ENCODE data around the gene CAPSL. TPM values are rescaled to one million over a fixed set of nuclear protein-coding genes. Genes with fewer than 3 reads are reported as not detected.

The CAPSL gene
- total and polyA plus RNA-seq, 2 of the 8 experiments (the other 6 are each of a cell fraction or from before 2014, with no cell fraction given) = not detected

DNA sequence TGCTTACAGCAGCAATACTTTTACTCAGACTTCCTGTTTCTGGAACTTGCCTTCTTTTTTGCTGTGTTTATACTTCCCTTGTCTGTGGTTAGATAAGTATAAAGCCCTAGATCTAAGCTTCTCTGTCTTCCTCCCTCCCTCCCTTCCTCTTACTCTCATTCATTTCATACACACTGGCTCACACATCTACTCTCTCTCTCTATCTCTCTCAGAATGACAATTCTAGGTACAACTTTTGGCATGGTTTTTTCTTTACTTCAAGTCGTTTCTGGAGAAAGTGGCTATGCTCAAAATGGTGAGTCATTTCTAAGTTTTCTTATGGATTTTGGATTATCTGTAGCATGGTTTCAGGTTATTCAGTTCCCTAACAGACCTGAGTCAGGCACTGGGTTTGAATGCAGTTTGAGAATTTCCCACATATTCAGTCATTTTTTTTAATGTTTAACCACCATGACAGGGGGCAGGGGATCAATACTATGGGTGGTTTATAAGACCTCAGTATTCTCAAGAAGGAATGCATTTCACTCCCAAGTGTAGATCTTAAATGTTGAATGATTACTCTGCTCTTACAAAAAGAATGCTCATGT is 81.6 kb downstream of the CAPSL start, which contains the start of gene IL7R:
Gene IL7R, plus strand, starts transcription at position 127 of the 587 bp plus-strand sequence. Its CDS starts 87 bp downstream, at position 214.
- Histone ChIP-seq H3K9ac (replicated peaks in 1 of 4; ENCODE audit: extremely low read depth in 1 of 4, low read depth in 3 of 4, low read length in 3 of 4) (no peak within 1 kb of the TSS), H3K9me3 (ENCODE audit: insufficient read depth in 2 of 2, low read depth in 1 of 2, low read length in 1 of 2) (no peaks in the 10 kb centered on the region), H2BK20ac (ENCODE audit: low read length) (no peak within 1 kb of the TSS), H3K4me2 (ENCODE audit: insufficient read depth in 1 of 2, low read depth in 2 of 2, low read length in 2 of 2) (no peak within 1 kb of the TSS), H4K91ac (replicated peaks; ENCODE audit: insufficient read length, low read length) (no peak within 1 kb of the TSS), H2BK120ac (replicated peaks; ENCODE audit: low read depth, low read length) (no peak within 1 kb of the TSS), H3K18ac (ENCODE audit: extremely low read depth, low read length) (no peak within 1 kb of the TSS), H3K4me1 (replicated peaks in 1 of 4; ENCODE audit: control insufficient read depth in 3 of 4, insufficient read depth in 4 of 4, low read length in 3 of 4) (peaks cover 0 to 7% (median 2%) of the 10 kb centered on the region in 4 experiments; a peak in 3 of 7 replicates), H3K4me3 (ENCODE audit: extremely low read depth in 1 of 4, insufficient read depth in 2 of 4, low read depth in 3 of 4, low read length in 4 of 4) (no peak within 1 kb of the TSS), H2BK15ac (ENCODE audit: low read length) (no peak within 1 kb of the TSS), H3K27ac (ENCODE audit: low read depth, low read length) (no peak within 1 kb of the TSS), H3K79me1 (ENCODE audit: low read depth, low read length) (no peaks in the 10 kb centered on the region), H3K4ac (replicated peaks; ENCODE audit: insufficient read length, low read depth, low read length) (no peak within 1 kb of the TSS), H3K14ac (ENCODE audit: insufficient read length) (no peak within 1 kb of the TSS), H3K36me3 (ENCODE audit: control insufficient read depth in 2 of 4, insufficient read depth in 4 of 4, low read length in 3 of 4) (no peaks in the 10 kb centered on the region), H2BK12ac (ENCODE audit: low read depth, low read length) (no peak within 1 kb of the TSS), H2AFZ (ENCODE audit: low read length) (no peak within 1 kb of the TSS), H4K8ac (ENCODE audit: extremely low read depth, insufficient read depth, low read length) (no peak within 1 kb of the TSS), H3K23me2 (ENCODE audit: low read depth, low read length) (no peaks in the 10 kb centered on the region), H2AK5ac (ENCODE audit: low read depth, low read length) (no peak within 1 kb of the TSS), H4K5ac (ENCODE audit: insufficient read length, low read depth, low read length) (no peak within 1 kb of the TSS), H3K56ac (replicated peaks; ENCODE audit: insufficient read length, low read depth, low read length) (no peak within 1 kb of the TSS), H3K27me3 (replicated peaks in 1 of 4; ENCODE audit: control insufficient read depth in 3 of 4, extremely low read depth in 1 of 4, insufficient read depth in 3 of 4, low read length in 3 of 4) (no peaks in the 10 kb centered on the region), H4K20me1 (replicated peaks in 1 of 2; ENCODE audit: control insufficient read depth in 1 of 2, insufficient read depth in 2 of 2, low read length in 2 of 2) (no peaks in the 10 kb centered on the region), H3K23ac (ENCODE audit: insufficient read length) (no peak within 1 kb of the TSS), H3K79me2 (ENCODE audit: control insufficient read depth in 1 of 2, insufficient read depth in 2 of 2, low read length in 2 of 2) (no peaks in the 10 kb centered on the region), H2BK5ac (ENCODE audit: low read depth, low read length) (no peak within 1 kb of the TSS)
- ChIA-PET POLR2A (ENCODE audit: partially characterized antibody) (no interaction called here), CTCF (ENCODE audit: partially characterized antibody) (interaction anchor here (0.6 to 1.0 kb wide), 2 partner anchors 32 to 1148 kb away, joined by 3 to 7 read pairs; no protein-coding TSS in a partner anchor)
- no peak for TF ChIP-seq YY1 (IDR thresholded peaks at IDR 0.05; ENCODE audit: low read depth, low read length)
- TF ChIP-seq POLR2AphosphoS5 (IDR thresholded peaks at IDR 0.05; ENCODE audit: low read depth, low read length) = no peak
- TF ChIP-seq, protein P1, sequence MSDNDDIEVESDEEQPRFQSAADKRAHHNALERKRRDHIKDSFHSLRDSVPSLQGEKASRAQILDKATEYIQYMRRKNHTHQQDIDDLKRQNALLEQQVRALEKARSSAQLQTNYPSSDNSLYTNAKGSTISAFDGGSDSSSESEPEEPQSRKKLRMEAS (IDR thresholded peaks at IDR 0.05) = no peak
- TF ChIP-seq KDM1A (IDR thresholded peaks at IDR 0.05; ENCODE audit: borderline replicate concordance, low read length) = no peak
- no peak for TF ChIP-seq KDM4A (IDR thresholded peaks at IDR 0.05; ENCODE audit: low read depth, low read length, severe bottlenecking)
- TF ChIP-seq HDAC2 (IDR thresholded peaks at IDR 0.05; ENCODE audit: borderline replicate concordance in 1 of 2, low read depth in 2 of 2, low read length in 2 of 2) = no peak
- TF ChIP-seq EP300 (IDR thresholded peaks at IDR 0.05; ENCODE audit: borderline replicate concordance in 1 of 2, low read depth in 2 of 2, low read length in 2 of 2) = no peak
- TF ChIP-seq EZH2 (IDR thresholded peaks at IDR 0.05; ENCODE audit: low read depth, low read length, severe bottlenecking) = no peak
- no peak for TF ChIP-seq SP1 (IDR thresholded peaks at IDR 0.05; ENCODE audit: low read depth, low read length)
- no peak for TF ChIP-seq CBX5 (IDR thresholded peaks at IDR 0.05; ENCODE audit: low read depth, low read length)
- no peak for TF ChIP-seq PHF8 (conservative IDR thresholded peaks at IDR 0.05; ENCODE audit: low read depth, low read length)
- DNase-seq (ENCODE audit: low read depth in 1 of 2, low spot score in 2 of 2) = no peak
- no peak for FAIRE-seq
- 79% methylated on average over 1 of the region's 1 CpG; no CpG with 5 or more reads in 1 of the 2 experiments for WGBS, 2 experiments (ENCODE audit: extremely low coverage in 1 of 2, insufficient coverage in 1 of 2, insufficient read length in 1 of 2, insufficient replicate concordance in 2 of 2, low coverage in 1 of 2, low lambda C conversion rate in 2 of 2, missing lambda C conversion rate in 1 of 2)
